Heart left ventricle (tissue), 13 donors: Measurements from ENCODE around the gene DGUOK.

ENCODE experiments used
- POLR2A ChIP-seq, 2 donors: fragments of 450-650 bp; IDR thresholded peaks; one replicate each; pipeline ENCODE4 v1.6.1; 2017; ENCODE audit warnings: antibody characterized with exemption in 2 of 2, mild to moderate bottlenecking in 2 of 2, moderate library complexity in 2 of 2
- TF ChIP-seq, protein P1 (sequence below), 12 donors: fragments of 200-600 bp; sonication (generic) in 4 of 12; IDR thresholded peaks; one replicate each; pipeline versions ENCODE4 v1.5.0 to v1.8.0; 2018 to 2022; ENCODE audit warnings: antibody characterized with exemption in 12 of 12, mild to moderate bottlenecking in 5 of 12
- donor health status: ischemic (EF 13 %, LVEDD 7.1; RV severe dilation, severe dysfunction).
- donor health status: DM: no; HTN: yes; CAD: no.
- donor health status: DM: no; HTN: no; CAD: no.
- donor health status: ischemic (EF 25% LVEDD 6.9; RV normal size, moderate dysfunction).
- donor health status: ischemic (EF 25% LVEDD 5.7; RV mildly dilated, moderate dysfunction).
- donor health status: ischemic (EF 35%, LVEDD 5.7; RV mildly dilated, moderate dysfunction).
- donor health status: nonischemic (EF 11% LVEDD 7.7; RV severe dilation, severe dysfunction).
- donor health status: DM: yes; HTN: yes; CAD: no.
- donor health status: PGD.
- donor health status: ischemic (EF 29% LVEDD 5.4; RV normal size, mild dysfunction).
- donor health status: nonischemic (EF 23%, LVEDD 6.1; RV moderate dilation, normal function).

- TF ChIP-seq, protein P1, sequence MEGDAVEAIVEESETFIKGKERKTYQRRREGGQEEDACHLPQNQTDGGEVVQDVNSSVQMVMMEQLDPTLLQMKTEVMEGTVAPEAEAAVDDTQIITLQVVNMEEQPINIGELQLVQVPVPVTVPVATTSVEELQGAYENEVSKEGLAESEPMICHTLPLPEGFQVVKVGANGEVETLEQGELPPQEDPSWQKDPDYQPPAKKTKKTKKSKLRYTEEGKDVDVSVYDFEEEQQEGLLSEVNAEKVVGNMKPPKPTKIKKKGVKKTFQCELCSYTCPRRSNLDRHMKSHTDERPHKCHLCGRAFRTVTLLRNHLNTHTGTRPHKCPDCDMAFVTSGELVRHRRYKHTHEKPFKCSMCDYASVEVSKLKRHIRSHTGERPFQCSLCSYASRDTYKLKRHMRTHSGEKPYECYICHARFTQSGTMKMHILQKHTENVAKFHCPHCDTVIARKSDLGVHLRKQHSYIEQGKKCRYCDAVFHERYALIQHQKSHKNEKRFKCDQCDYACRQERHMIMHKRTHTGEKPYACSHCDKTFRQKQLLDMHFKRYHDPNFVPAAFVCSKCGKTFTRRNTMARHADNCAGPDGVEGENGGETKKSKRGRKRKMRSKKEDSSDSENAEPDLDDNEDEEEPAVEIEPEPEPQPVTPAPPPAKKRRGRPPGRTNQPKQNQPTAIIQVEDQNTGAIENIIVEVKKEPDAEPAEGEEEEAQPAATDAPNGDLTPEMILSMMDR (IDR thresholded peaks at IDR 0.05) = no peak
- TF ChIP-seq POLR2A (IDR thresholded peaks at IDR 0.05) = no peak
Measured at GRCh38 chr2:73961823-73962615, 35.3 kb downstream of the DGUOK start.
